Lower leg skin (tissue), 4 donors: ENCODE measurements around the gene ADGRG7. TPM values are rescaled to one million over a fixed set of nuclear protein-coding genes. Genes with fewer than 3 reads are reported as not detected.
"Not testable (repeated sequence)": the region's sequence is repeated elsewhere in the genome, so short reads cannot be mapped to it uniquely, and the experiment has no call there.

ENCODE experiments used
- DNase-seq, 2 donors: peaks; one replicate each; pipeline ENCODE4 v3.0.0-alpha.2; 2019; ENCODE audit warnings: low spot score in 2 of 2
- H3K4me3 ChIP-seq: fragments of 200-600 bp; sonication (generic); 2 replicates; pipeline ENCODE4 v1.5.1; 2017; ENCODE audit warnings: mild to moderate bottlenecking, low read depth; ENCODE audit not compliant: poor library complexity, severe bottlenecking
- POLR2A ChIP-seq, 2 donors: fragments of 450-650 bp; IDR thresholded peaks; one replicate each; pipeline ENCODE4 v1.6.1; 2016 to 2017; ENCODE audit warnings: antibody characterized with exemption in 2 of 2, mild to moderate bottlenecking in 1 of 2, moderate library complexity in 1 of 2
- WGBS, 2 donors: methylation state at CpG; one replicate each; pipeline ENCODE4 v1.1.5; 2018; 5-methylcytosine and 5-hydroxymethylcytosine counted together
- intact Hi-C: fragments of 100-400 bp; cut with DNase I; formaldehyde crosslinking; loops from one replicate; pipeline ENCODE4 v1.15.0; 2023; ENCODE audit warnings: low total_unique reads
- total RNA-seq, 4 donors: library from RNA; depleted of rRNA; stranded (reverse); fragments of >200 nt; gene quantifications; one replicate each; pipeline ENCODE4 v1.1.0, GENCODE V29; 2016
- TF ChIP-seq, protein P1 (sequence below), 3 donors: fragments of 450-650 bp; IDR thresholded peaks; one replicate each; pipeline ENCODE4 v1.5.1; 2016; ENCODE audit warnings: antibody characterized with exemption in 3 of 3, mild to moderate bottlenecking in 3 of 3, moderate library complexity in 2 of 3

ADGRG7 gene
- total RNA-seq, 4 donors from 2014 or later: not detected

DNA sequence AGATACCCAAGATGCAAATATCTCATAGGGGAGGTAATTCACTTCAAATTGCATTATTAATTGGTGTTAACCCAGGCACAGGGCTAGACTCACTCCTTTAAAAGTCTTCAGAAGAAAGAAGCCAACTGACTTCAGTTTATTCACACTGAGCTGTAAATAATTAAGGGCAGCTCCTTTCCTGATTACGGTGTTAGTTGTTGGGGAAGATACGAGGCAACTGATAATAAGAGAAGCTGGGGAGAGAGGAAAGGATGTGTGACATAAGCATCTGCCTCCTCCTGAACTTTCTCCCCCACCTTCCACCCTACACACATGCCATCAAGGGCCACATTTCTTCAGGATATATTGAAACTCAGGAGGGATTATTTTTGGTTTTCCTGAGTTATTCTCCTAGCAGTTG is 47.5 kb downstream of the ADGRG7 start:
- WGBS, 2 donors: 68 to 85% methylated on average over 2 of the region's 2 CpGs
- intact Hi-C loops: no loop called here
- no peak overlapping the region for H3K4me3 ChIP-seq
- TF ChIP-seq POLR2A (IDR thresholded peaks at IDR 0.05): no peak
- TF ChIP-seq, protein P1, sequence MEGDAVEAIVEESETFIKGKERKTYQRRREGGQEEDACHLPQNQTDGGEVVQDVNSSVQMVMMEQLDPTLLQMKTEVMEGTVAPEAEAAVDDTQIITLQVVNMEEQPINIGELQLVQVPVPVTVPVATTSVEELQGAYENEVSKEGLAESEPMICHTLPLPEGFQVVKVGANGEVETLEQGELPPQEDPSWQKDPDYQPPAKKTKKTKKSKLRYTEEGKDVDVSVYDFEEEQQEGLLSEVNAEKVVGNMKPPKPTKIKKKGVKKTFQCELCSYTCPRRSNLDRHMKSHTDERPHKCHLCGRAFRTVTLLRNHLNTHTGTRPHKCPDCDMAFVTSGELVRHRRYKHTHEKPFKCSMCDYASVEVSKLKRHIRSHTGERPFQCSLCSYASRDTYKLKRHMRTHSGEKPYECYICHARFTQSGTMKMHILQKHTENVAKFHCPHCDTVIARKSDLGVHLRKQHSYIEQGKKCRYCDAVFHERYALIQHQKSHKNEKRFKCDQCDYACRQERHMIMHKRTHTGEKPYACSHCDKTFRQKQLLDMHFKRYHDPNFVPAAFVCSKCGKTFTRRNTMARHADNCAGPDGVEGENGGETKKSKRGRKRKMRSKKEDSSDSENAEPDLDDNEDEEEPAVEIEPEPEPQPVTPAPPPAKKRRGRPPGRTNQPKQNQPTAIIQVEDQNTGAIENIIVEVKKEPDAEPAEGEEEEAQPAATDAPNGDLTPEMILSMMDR (IDR thresholded peaks at IDR 0.05): no peak
- DNase-seq: no peak

DNA sequence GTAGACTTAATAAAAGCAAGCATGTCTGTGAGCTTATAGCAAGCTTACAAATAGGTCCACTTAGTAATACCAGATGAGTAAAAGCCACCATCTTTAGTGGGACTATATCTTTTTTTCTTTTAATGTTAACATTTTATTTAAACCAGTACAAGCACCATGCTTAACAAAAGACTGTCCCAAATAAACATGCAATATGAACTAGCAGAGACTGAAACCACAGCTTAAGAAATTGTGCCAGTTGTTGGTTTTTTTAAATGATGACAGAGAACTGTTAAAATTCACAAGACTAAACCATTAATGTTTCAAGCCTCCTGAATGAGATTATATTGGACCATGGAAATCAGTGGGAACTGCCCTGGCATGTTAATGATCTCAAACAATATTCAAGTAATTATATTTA is 51.9 kb downstream of the ADGRG7 start:
- intact Hi-C loops, H3K4me3 ChIP-seq, DNase-seq: not testable (repeated sequence)

DNA sequence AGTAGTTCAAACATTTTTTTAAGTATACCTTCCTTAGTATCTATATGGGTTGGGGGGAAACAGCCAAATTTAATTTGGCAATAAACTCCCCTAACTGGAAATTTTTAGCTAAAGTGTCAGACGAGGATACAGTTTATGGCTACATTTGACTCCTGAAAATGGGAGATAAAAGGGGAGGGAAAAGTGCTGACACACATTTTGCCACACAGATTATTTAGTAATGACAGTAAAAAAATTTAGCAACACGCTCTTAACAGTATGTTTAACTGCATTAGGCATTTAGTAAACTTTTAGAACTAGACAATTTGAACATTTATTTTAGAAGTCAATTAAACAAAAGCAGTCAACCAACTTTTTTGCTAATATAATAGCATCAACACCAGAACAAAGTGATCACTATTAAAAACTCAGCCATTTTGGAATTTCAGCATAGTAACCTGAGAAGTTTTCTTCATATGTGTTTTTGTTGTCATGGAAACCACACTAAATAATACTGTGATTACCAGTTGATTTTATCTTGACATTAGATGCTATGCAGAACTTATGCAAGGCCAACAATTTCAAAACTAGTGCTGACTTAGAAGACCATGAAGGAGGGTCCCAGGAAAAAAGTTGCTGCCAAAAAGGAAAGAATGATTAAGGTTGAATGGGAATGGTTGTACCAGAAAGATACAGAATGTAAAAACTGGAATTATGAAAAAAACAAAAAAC is 52.9 kb downstream of the ADGRG7 start:
- intact Hi-C loops: no loop called here
- 63 to 74% methylated on average over 2 of the region's 2 CpGs for WGBS, 2 donors
- DNase-seq: no peak
- TF ChIP-seq, protein P1 (IDR thresholded peaks at IDR 0.05): no peak
- no peak for TF ChIP-seq POLR2A (IDR thresholded peaks at IDR 0.05)
- no peak overlapping the region for H3K4me3 ChIP-seq

DNA sequence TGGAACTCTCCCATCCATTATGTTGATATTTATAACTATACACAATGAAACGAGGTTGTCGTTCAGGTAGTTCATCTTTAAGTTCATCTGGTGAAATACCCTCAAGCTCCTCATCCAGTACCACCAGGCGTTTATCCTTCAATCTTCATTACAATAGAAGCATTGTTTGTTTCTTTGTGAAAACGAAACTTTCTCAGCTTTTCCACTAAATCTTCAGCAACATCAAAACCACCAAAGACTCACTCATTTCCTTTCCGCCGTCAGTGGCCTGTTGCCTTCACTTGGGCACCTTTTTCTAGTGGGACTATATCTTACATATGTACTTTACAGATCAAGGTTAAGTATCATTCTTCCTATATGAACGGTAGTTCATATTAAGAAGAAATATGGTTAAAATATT is 55.8 kb downstream of the ADGRG7 start:
- WGBS, 2 donors: 56 to 59% methylated on average over 7 of the region's 7 CpGs
- intact Hi-C loops: no loop called here
- no peak overlapping the region for H3K4me3 ChIP-seq
- TF ChIP-seq, protein P1 (IDR thresholded peaks at IDR 0.05): no peak
- no peak for TF ChIP-seq POLR2A (IDR thresholded peaks at IDR 0.05)
- DNase-seq: no peak

DNA sequence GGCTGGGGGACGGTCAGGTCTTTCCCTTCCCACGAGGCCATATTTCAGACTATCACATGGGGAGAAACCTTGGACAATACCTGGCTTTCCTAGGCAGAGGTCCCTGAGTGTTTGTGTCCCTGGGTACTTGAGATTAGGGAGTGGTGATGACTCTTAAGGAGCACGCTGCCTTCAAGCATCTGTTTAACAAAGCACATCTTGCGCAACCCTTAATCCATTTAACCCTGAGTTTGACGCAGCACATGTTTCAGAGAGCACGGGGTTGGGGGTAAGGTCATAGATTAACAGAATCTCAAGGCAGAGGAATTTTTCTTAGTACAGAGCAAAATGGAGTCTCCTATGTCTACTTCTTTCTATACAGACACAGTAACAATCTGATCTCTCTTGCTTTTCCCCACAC is 57.3 kb downstream of the ADGRG7 start:
- intact Hi-C loops, H3K4me3 ChIP-seq, DNase-seq: not testable (repeated sequence)
- 52 to 54% methylated on average over 5 to 6 of the region's 6 CpGs for WGBS, 2 donors

DNA sequence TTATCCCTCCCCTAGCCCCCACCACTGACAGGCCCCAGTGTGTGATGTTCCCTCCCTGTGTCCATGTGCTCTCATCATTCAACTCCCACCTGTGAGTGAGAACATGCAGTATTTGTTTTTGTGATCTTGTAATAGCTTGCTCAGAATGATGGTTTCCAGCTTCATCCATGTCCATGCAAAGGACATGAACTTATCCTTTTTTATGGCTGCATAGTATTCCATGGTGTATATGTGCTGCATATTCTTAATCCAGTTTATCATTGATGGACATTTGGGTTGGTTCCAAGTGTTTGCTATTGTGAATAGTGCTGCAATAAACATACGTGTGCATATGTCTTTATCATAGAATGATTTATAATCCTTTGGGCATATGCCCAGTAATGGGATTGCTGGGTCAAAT is 57.9 kb downstream of the ADGRG7 start:
- intact Hi-C loops, H3K4me3 ChIP-seq, DNase-seq: not testable (repeated sequence)
- 37 to 54% methylated on average over 1 of the region's 1 CpG for WGBS, 2 donors

DNA sequence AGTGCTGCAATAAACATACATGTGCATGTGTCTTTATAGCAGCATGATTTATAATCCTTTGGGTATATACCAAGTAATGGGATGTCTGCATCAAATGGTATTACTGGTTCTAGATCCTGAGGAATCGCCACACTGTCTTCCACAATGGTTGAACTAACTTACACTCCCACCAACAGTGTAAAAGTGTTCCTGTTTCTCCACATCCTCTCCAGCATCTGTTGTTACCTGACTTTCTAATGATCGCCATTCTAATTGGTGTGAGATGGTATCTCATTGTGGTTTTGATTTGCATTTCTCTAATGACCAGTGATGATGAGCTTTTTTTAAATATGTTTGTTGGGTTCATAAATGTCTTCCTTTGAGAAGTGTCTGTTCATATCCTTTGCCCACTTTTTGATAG is 61.6 kb downstream of the ADGRG7 start:
- WGBS, 2 donors: 93 to 94% methylated on average over 2 of the region's 2 CpGs

DNA sequence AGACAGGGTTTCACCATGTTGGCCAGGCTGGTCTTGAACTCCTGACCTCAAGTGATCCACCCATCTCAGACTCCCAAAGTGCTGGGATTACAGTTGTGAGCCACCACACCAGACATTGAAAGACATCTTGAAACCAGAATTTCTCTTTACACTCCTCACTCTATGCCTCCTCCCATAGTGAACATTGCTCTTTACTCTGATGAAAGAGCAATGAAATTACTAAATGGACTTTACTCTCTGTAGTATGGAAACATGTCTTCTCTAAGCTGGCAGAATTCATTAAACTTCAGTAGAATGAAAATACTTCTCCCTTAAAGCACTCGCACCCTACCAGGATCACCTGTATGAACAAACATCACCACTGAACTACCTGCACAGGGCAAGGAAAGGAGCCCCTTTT is 72.1 kb downstream of the ADGRG7 start:
- 94 to 100% methylated on average over 1 of the region's 1 CpG for WGBS, 2 donors
- H3K4me3 ChIP-seq: no peak overlapping the region
- intact Hi-C loops: no loop called here
- TF ChIP-seq, protein P1 (IDR thresholded peaks at IDR 0.05): no peak
- TF ChIP-seq POLR2A (IDR thresholded peaks at IDR 0.05): no peak
- no peak for DNase-seq

More for the DNA sequence above, 61.6 kb downstream of the ADGRG7 start:
- DNase-seq, intact Hi-C loops, H3K4me3 ChIP-seq: not testable (repeated sequence)
